K562 (cell line): ENCODE results near the gene ERFL. TPM values are rescaled to one million over a fixed set of nuclear protein-coding genes. Genes with fewer than 3 reads are reported as not detected.

Source experiments
- BHLHE40 ChIP-seq: IDR thresholded peaks from 2 replicates; pipeline ENCODE4 v1.6.1; 2011; ENCODE audit warnings: low read length, improper control_type of control experiment
- BRF2 ChIP-seq: IDR thresholded peaks from 3 replicates; pipeline ENCODE4 v1.6.1; 2011; ENCODE audit warnings: borderline replicate concordance, mild to moderate bottlenecking; ENCODE audit not compliant: insufficient read length, insufficient read depth
- CBX1 ChIP-seq: sonication (generic); IDR thresholded peaks from 2 replicates; pipeline ENCODE4 v1.6.1; 2016; ENCODE audit warnings: antibody characterized with exemption, low read depth, mild to moderate bottlenecking
- ELF2 ChIP-seq: fragments of 250-450 bp; sonication (Bioruptor Pico); IDR thresholded peaks from 2 replicates; pipeline ENCODE4 v1.5.0; 2021; ENCODE audit warnings: mild to moderate bottlenecking
- HOMEZ ChIP-seq: fragments of 250-450 bp; sonication (Bioruptor Pico); IDR thresholded peaks from 2 replicates; pipeline ENCODE4 v1.4.0; 2020; ENCODE audit warnings: mild to moderate bottlenecking, moderate library complexity
- ILF3 ChIP-seq: fragments of 450-650 bp; IDR thresholded peaks from 2 replicates; pipeline ENCODE4 v1.6.1; 2018; ENCODE audit warnings: antibody characterized with exemption, mild to moderate bottlenecking, moderate library complexity, borderline replicate concordance
- KHSRP ChIP-seq: fragments of 450-650 bp; IDR thresholded peaks from 2 replicates; pipeline ENCODE4 v1.6.1; 2017
- KLF1 ChIP-seq: fragments of 450-650 bp; IDR thresholded peaks from 2 replicates; pipeline ENCODE4 v1.6.1; 2016; ENCODE audit warnings: missing genetic modification characterization, missing compliant biosample characterization
- MTA2 ChIP-seq: fragments of 450-650 bp; IDR thresholded peaks from 2 replicates; pipeline ENCODE4 v1.6.1; 2016; ENCODE audit warnings: low read depth
- NFE2L1 ChIP-seq: fragments of 450-650 bp; IDR thresholded peaks from 2 replicates; pipeline ENCODE4 v1.6.1; 2016; ENCODE audit warnings: missing genetic modification characterization, low read depth, mild to moderate bottlenecking, missing compliant biosample characterization, moderate library complexity, borderline replicate concordance
- SMAD4 ChIP-seq: fragments of 250-450 bp; sonication (Bioruptor Pico); conservative IDR thresholded peaks from 2 replicates; pipeline ENCODE4 v1.8.0; 2021; ENCODE audit warnings: inconsistent platforms, mild to moderate bottlenecking, moderate library complexity
- SRSF9 ChIP-seq: fragments of 200-400 bp; formaldehyde crosslinking; IDR thresholded peaks from 2 replicates; pipeline ENCODE4 v1.6.1; 2017; ENCODE audit warnings: low read depth, low read length, borderline replicate concordance
- TCFL5 ChIP-seq: fragments of 250-450 bp; sonication (Bioruptor Pico); conservative IDR thresholded peaks from 2 replicates; pipeline ENCODE4 v1.6.1; 2021; ENCODE audit warnings: mild to moderate bottlenecking, moderate library complexity, matching md5 sums
- THRAP3 ChIP-seq: fragments of 450-650 bp; IDR thresholded peaks from 2 replicates; pipeline ENCODE4 v1.6.1; 2016; ENCODE audit warnings: mild to moderate bottlenecking, inconsistent platforms, borderline replicate concordance
- ZBTB33 ChIP-seq: sonication (generic); formaldehyde crosslinking; IDR thresholded peaks from 2 replicates; pipeline ENCODE4 v1.8.1; 2023; ENCODE audit warnings: mild to moderate bottlenecking, missing genetic modification reagents
- ZMIZ1 ChIP-seq, 2 experiments: fragments of 150-350 bp in 1 of 2; IDR thresholded peaks; 2 replicates each; pipeline ENCODE4 v1.6.1; 2012 to 2016; ENCODE audit warnings: low read depth in 2 of 2, low read length in 2 of 2, mild to moderate bottlenecking in 1 of 2, moderate library complexity in 1 of 2
- ZNF174 ChIP-seq: fragments of 250-450 bp; sonication (Bioruptor Pico); IDR thresholded peaks from 2 replicates; pipeline ENCODE4 v1.4.0; 2020; ENCODE audit warnings: mild to moderate bottlenecking
- ZNF324 ChIP-seq: fragments of 250-450 bp; sonication (Bioruptor Pico); IDR thresholded peaks from 2 replicates; pipeline ENCODE4 v1.4.0; 2020; ENCODE audit warnings: mild to moderate bottlenecking
- ZSCAN29 ChIP-seq: fragments of 450-650 bp; IDR thresholded peaks from 2 replicates; pipeline ENCODE4 v1.6.1; 2017
- polyA plus RNA-seq, 8 experiments: library from polyadenylated mRNA; depleted of rRNA in 4 of 8; stranded (reverse) in 5 of 8; unstranded in 3 of 8; fragments of >200 nt; fragmentation: Nextera tagmentation in 2 of 8; fragmentation: Illumina TruSeq in 1 of 8; extraction: Ambion mirVana in 2 of 8; extraction: Trizol in 1 of 8; gene quantifications; 2 replicates each; pipeline versions ENCODE4 v1.2.1 to v1.2.3, GENCODE V29; 2011 to 2014; ENCODE audit warnings: inconsistent platforms in 1 of 8, missing spikeins in 1 of 8
- total RNA-seq, 7 experiments: library from RNA; depleted of rRNA in 6 of 7; stranded (reverse); fragments of >200 nt in 6 of 7; fragmentation: Illumina TruSeq in 2 of 7; extraction: Trizol in 2 of 7; gene quantifications; 2 replicates each; pipeline versions ENCODE4 v1.2.1 to v1.2.3, GENCODE V29; 2011 to 2021; ENCODE audit warnings: low replicate concordance in 1 of 7

ERFL gene
- total and polyA plus RNA-seq, 9 of the 15 experiments (the other 6 are each of a cell fraction or from before 2014, with no cell fraction given): 0.07 to 0.75 (median 0.32) TPM; not detected in 4

GRCh38 chr19:41882568-41883462, 45.4 kb downstream of the ERFL start, which contains the start of gene ARHGEF1 (continued):
- no peak for TF ChIP-seq HOMEZ
- TF ChIP-seq ZSCAN29: no peak
- no peak for TF ChIP-seq ZMIZ1 (IDR thresholded peaks at IDR 0.05; ENCODE audit: low read depth in 2 of 2, low read length in 2 of 2)
- TF ChIP-seq KLF1 (tag): no peak
- no peak for TF ChIP-seq BRF2
- TF ChIP-seq TCFL5 (CRISPR knock-in tag): no peak
- peak; percentile 50; the same call in 1 of the 2 replicates for TF ChIP-seq ELF2 (CRISPR knock-in tag)
- no peak for TF ChIP-seq SMAD4
- TF ChIP-seq BHLHE40: no peak
- 0 out of 2 replicates have a peak, but pooled peaks have one; percentile 16 for TF ChIP-seq CBX1
- no peak for TF ChIP-seq NFE2L1
- no peak for TF ChIP-seq MTA2
- TF ChIP-seq ZNF174 (CRISPR knock-in tag): no peak
- TF ChIP-seq ZNF324 (CRISPR knock-in tag): no peak
- no peak for TF ChIP-seq SRSF9
- no peak for TF ChIP-seq KHSRP
- TF ChIP-seq THRAP3: no peak
- TF ChIP-seq ILF3: no peak
- TF ChIP-seq ZBTB33 (CRISPR knock-in tag): no peak
